Measurements from ENCODE around the gene THRB. TPM values are rescaled to one million over a fixed set of nuclear protein-coding genes. Genes with fewer than 3 reads are reported as not detected.

The THRB gene
- total RNA-seq, 1 donor from 2014 or later, result 30.7 TPM

- no peak for DNase-seq (ENCODE audit: low spot score)
- ATAC-seq, result no peak
Observed at GRCh38 chr3:24160424-24161095, 334.1 kb downstream of the THRB start.

GRCh38 chr3:24158761-24159454, 335.7 kb downstream of the THRB start:
- DNase-seq (ENCODE audit: low spot score), result no peak
- no peak for ATAC-seq

GRCh38 chr3:24157106-24157505, 337.5 kb downstream of the THRB start:
- no peak for DNase-seq (ENCODE audit: low spot score)
- ATAC-seq, result no peak

GRCh38 chr3:24156466-24156865, 338.2 kb downstream of the THRB start:
- ATAC-seq (no peak), DNase-seq (ENCODE audit: low spot score) (no peak)

GRCh38 chr3:24155276-24155675, 339.4 kb downstream of the THRB start:
- DNase-seq (ENCODE audit: low spot score) (no peak), ATAC-seq (no peak)

- DNase-seq (ENCODE audit: low spot score) (no peak), ATAC-seq (no peak)
Observed at GRCh38 chr3:24154781-24155180, 339.9 kb downstream of the THRB start.

GRCh38 chr3:24154013-24154695, 340.5 kb downstream of the THRB start:
- no peak for ATAC-seq

GRCh38 chr3:24151594-24151993, 343.1 kb downstream of the THRB start:
- DNase-seq (ENCODE audit: low spot score) (no peak), ATAC-seq (peak; percentile 38)

More at GRCh38 chr3:24154013-24154695, 340.5 kb downstream of the THRB start:
- DNase-seq (ENCODE audit: low spot score), result no peak

- DNase-seq (ENCODE audit: low spot score), result no peak
Observed at GRCh38 chr3:24149032-24149431, 345.6 kb downstream of the THRB start.

GRCh38 chr3:24145981-24146822, 348.4 kb downstream of the THRB start:
- DNase-seq (ENCODE audit: low spot score) (no peak), ATAC-seq (no peak)

More at GRCh38 chr3:24149032-24149431, 345.6 kb downstream of the THRB start:
- ATAC-seq, result no peak

- no peak for ATAC-seq
- no peak for DNase-seq (ENCODE audit: low spot score)
Observed at GRCh38 chr3:24145481-24145880, 349.2 kb downstream of the THRB start.

- ATAC-seq (no peak), DNase-seq (ENCODE audit: low spot score) (no peak)
Observed at GRCh38 chr3:24142127-24142526, 352.5 kb downstream of the THRB start.

GRCh38 chr3:24141548-24141947, 353.1 kb downstream of the THRB start:
- no peak for ATAC-seq
- DNase-seq (ENCODE audit: low spot score), result no peak

GRCh38 chr3:24139463-24140412, 354.9 kb downstream of the THRB start:
- no peak for ATAC-seq
- DNase-seq (ENCODE audit: low spot score), result no peak

- no peak for ATAC-seq
Observed at GRCh38 chr3:24138876-24139256, 355.8 kb downstream of the THRB start.

GRCh38 chr3:24137958-24138875, 356.4 kb downstream of the THRB start:
- peak; percentile 70 for DNase-seq (ENCODE audit: low spot score)
- peak; percentile 85 for ATAC-seq

More at GRCh38 chr3:24138876-24139256, 355.8 kb downstream of the THRB start:
- DNase-seq (ENCODE audit: low spot score), result no peak

- no peak for ATAC-seq
- no peak for DNase-seq (ENCODE audit: low spot score)
Observed at GRCh38 chr3:24137334-24137733, 357.3 kb downstream of the THRB start.

- no peak for DNase-seq (ENCODE audit: low spot score)
- no peak for ATAC-seq
Observed at GRCh38 chr3:24136624-24137310, 357.9 kb downstream of the THRB start.
